HG03025 (cell line): ENCODE data around the gene PDZD7.

Experiments used
- ATAC-seq: cut with Tn5 transposase; IDR thresholded peaks from one replicate; pipeline ENCODE4 v1.9.1; 2021; ENCODE audit warnings: mild to moderate bottlenecking, moderate library complexity; ENCODE audit not compliant: unreplicated experiment, low FRiP score

PDZD7 gene

GRCh38 chr10:101031128-101031795 is at the start of gene PDZD7, which contains the start of gene SFXN3:
Gene PDZD7, minus strand, starts transcription at chr10:101031129. Its CDS starts 910 bp downstream, at chr10:101030219.
Gene SFXN3, plus strand, starts transcription at chr10:101031234. Its CDS starts 3,461 bp downstream, at chr10:101034695.
- peak; percentile 81 for ATAC-seq

- no peak for ATAC-seq
These were observed 48.9 kb upstream of the PDZD7 start for GRCh38 chr10:101079874-101080273.

DNA sequence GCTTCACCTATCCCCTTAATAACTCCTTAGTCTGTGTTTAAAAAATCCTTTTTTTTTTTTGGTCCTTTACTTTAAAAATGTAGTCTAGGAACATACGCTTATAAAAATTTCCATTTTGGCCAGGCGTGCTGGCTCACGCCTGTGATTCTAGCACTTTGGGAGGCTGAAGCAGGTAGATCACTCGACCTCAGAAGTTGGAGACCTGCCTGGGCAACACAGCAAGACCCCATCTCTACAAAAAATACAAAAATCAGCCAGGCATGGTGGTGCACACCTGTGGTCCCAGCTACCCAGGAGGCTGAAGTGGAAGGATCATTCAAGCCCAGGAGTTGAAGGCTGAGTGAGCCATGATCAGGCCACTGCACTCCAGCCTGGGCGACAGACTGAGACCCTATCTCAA is 45.7 kb upstream of the PDZD7 start:
- ATAC-seq = no peak

DNA sequence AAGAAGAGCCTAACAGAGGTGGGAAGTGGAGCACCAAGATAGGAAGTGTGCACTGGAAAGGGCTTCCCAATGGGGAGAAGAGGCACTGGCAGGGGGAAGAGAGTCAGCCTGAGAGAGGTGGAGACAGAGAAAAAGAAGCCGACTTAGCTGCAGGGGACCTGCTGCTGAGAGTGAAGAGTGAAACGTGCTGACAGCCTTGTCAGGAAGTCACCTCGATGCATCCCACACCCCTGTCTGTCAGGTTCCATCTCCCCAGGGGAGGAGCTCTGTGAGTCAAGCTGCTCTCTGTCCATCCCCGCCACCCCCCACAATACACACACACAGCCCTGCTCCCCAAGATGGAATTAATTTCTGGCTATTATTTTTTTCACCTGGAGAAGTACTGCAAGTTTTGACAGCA is 44.8 kb upstream of the PDZD7 start:
- no peak for ATAC-seq

DNA sequence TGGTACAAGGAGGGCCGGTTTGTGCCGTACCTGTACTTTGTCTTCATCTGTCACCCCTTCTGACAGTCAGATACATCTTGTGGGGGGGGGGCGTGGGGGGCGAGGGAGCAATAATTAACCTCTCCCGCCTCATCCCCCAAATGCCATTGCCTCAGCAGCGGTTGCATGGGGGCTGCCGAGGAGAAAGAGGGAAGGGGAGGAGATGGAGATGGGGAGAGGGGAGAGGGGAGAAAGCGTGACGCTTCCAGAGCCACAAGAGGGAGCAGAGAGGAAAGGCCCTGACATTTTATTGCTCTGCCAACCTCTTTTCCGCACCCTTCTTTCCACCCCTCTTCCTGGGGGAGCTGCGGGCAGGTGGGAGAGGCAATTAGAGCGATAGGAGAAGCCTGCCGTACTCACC is 42.7 kb upstream of the PDZD7 start:
- ATAC-seq = no peak

GRCh38 chr10:101072923-101073322 is 42.0 kb upstream of the PDZD7 start:
- no peak for ATAC-seq

GRCh38 chr10:101071885-101072433 is 41.0 kb upstream of the PDZD7 start:
- ATAC-seq = no peak

DNA sequence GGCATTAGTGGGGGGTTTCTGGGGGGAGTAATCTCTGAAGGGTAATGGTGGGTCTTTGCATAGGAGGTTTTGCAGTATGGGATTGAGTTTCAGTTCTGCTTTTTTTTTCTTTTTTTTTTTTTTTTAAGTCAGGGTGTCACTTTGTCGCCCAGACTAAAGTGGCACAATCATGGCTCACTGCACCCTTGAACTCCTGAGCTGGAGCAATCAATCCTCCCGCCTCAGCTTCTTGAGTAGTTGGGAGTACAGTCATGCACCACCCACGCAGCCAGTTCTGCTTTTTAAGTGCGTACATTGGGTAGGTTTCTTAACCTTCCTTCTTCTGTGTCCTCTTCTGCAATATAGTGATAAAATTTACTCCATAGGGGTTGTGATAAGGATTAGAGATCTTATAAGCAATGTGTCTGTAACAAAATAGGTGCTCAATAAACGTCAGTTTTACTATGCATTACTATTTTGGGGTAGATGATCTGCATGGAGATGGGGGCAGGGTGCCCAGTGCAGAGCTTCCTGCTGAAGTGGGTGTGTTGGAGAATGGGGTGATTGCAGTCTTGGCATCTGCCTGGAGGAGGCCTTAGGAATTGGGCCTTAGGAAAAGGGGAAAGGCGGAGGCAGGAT is 40.4 kb upstream of the PDZD7 start:
- ATAC-seq = no peak

GRCh38 chr10:101070098-101070497 is 39.2 kb upstream of the PDZD7 start:
- ATAC-seq = no peak

DNA sequence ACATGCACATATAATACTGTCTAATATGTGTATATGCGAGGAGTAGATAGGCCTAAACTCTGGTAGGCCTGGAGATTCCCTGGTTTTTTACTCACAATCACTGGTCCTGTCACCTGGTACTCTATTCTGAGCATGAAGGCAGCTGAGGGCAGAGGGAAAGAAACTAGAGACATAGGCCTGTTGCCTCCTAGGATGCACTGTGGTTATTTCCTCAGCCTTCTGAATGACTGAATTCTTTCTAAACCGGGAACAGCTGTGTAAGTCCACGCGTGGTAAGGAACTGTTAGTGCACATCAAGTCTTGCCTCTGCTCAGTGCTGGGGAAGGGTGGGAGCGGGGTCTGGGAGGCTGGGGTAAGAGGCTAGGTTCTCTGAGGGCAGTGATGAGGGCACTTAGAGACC is 38.5 kb upstream of the PDZD7 start:
- no peak for ATAC-seq

GRCh38 chr10:101067356-101068083 is 36.6 kb upstream of the PDZD7 start:
- no peak for ATAC-seq

GRCh38 chr10:101066896-101067355 is 36.0 kb upstream of the PDZD7 start:
- no peak for ATAC-seq

- no peak for ATAC-seq
These were observed 35.4 kb upstream of the PDZD7 start for GRCh38 chr10:101066146-101066895.

DNA sequence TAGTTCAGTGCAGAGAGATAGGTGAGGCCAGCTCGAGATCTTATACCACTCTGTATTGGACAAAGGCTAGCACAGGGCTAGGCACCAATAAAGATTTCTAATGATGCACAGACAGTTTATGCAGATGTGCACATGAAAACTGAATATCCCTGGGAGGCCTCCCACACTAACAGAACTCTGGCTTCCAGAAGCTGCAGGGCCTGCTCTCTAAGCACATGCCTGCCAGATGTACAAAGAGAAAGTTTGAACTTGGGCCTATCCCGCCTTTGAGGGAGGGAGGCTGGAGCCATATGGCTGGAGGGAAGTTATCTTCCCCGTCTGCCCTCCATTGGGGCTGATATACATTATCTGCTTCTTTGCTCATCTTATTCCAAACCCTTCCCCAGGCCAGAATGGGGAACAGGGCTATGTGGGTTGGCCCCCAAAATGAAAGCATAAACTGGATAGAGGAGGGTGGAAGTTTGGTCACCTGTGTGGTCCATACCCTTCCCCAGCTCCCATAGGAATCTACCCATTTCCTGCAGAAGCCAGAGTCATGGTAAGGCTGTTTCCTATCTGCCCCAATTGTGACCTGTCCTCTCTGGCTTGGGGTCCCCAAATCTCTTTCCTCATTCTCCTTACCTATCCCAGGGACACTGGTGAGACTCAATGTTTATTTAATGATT is 34.7 kb upstream of the PDZD7 start:
- ATAC-seq = no peak

GRCh38 chr10:101064415-101065030 is 33.6 kb upstream of the PDZD7 start:
- no peak for ATAC-seq

GRCh38 chr10:101063548-101064414 is 32.9 kb upstream of the PDZD7 start:
- no peak for ATAC-seq

DNA sequence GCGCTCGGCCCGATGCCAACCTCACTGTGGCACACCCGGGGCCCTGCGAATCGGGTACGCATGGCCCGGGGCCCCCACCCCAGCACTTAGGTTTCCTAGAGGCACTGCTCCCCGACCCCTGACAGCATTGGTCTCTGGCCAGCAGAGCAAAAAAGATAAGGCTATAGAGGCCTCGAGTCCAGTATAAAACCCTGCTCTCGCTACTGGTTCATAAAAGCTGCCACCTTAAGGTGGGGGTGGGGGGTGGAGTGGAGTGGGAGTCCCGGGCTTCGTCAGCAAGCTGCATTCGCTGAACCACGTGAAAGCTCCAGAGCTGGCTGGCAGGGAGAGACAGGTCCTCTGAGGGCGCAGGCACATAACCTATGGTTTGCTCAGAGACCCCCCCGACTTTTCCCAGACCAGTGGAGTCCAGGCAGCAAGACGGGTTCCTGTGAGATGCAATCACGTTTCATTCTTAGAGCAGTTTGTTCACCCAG is 32.2 kb upstream of the PDZD7 start:
- no peak for ATAC-seq

DNA sequence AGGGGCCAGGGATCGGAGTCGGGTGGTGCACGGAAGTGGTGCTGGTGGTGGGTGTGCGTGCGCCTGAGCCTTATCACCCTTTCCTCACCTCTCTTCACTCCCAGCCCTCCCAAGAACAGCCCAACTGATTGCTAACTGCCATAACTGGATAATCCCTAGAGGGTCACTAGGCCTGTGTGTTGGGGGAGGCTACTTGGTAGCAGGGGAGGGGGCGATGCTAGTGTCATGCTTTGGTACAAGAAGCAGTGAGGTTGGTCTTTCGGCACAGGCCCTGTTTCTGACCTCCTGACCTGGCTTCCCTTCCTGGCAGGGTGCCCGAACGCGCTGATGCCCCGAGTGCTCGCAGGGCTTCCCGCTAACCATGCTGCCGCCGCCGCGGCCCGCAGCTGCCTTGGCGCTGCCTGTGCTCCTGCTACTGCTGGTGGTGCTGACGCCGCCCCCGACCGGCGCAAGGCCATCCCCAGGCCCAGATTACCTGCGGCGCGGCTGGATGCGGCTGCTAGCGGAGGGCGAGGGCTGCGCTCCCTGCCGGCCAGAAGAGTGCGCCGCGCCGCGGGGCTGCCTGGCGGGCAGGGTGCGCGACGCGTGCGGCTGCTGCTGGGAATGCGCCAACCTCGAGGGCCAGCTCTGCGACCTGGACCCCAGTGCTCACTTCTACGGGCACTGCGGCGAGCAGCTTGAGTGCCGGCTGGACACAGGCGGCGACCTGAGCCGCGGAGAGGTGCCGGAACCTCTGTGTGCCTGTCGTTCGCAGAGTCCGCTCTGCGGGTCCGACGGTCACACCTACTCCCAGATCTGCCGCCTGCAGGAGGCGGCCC is 31.5 kb upstream of the PDZD7 start:
- ATAC-seq = no peak
